HG02981 (cell line): Measurements from ENCODE around the gene EFEMP2.
"Not testable (repeated sequence)": the region's sequence is repeated elsewhere in the genome, so short reads cannot be mapped to it uniquely, and the experiment has no call there.

ENCODE experiments used
- ATAC-seq: cut with Tn5 transposase; IDR thresholded peaks from one replicate; pipeline ENCODE4 v1.9.1; 2021; ENCODE audit warnings: mild to moderate bottlenecking, moderate library complexity; ENCODE audit not compliant: unreplicated experiment

The EFEMP2 gene

DNA sequence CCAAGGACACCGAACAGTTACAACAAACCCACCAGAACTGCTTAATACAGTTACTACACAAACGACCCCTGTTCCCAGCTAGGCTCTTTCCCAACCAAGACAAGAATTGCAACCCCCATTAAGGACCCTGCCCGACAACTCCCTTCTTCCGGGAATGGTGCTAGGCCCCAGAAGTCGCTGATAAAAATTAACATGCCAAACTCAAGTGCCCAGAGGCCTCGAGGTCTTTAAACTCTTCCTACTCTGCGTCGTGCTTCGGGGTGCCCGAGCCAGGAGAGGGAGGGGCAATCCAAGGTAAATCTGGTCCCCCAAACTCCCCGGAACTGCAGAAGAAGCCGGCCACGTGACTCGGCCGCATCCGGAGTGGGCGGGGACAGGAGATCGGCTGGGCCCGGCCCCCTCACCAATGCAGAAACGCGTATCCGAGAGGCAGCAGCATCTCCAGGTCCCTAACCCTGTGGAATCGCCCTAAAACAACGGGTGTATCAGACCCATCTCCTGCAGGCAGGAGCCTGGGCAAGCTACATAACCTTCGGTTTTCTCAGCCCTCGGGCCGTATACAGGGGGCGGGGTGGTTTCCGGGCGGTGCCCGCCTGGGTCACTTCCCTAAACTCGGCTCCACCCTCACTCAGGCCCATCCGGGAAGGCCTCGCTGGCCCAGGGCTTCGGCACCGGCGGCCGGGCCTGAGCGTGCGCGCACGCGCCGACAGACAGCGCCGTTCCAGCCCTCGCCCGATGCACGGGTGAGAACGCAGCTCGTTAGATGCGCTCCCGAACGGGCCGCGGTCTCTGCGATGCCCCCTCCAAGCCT is 15.7 kb downstream of the EFEMP2 start:
- peak; percentile 24 for ATAC-seq

GRCh38 chr11:65855927-65856363 is 16.7 kb downstream of the EFEMP2 start:
- ATAC-seq = no peak

GRCh38 chr11:65854852-65855837 is 17.5 kb downstream of the EFEMP2 start:
- ATAC-seq = no peak

GRCh38 chr11:65854161-65854592 is 18.4 kb downstream of the EFEMP2 start:
- no peak for ATAC-seq

DNA sequence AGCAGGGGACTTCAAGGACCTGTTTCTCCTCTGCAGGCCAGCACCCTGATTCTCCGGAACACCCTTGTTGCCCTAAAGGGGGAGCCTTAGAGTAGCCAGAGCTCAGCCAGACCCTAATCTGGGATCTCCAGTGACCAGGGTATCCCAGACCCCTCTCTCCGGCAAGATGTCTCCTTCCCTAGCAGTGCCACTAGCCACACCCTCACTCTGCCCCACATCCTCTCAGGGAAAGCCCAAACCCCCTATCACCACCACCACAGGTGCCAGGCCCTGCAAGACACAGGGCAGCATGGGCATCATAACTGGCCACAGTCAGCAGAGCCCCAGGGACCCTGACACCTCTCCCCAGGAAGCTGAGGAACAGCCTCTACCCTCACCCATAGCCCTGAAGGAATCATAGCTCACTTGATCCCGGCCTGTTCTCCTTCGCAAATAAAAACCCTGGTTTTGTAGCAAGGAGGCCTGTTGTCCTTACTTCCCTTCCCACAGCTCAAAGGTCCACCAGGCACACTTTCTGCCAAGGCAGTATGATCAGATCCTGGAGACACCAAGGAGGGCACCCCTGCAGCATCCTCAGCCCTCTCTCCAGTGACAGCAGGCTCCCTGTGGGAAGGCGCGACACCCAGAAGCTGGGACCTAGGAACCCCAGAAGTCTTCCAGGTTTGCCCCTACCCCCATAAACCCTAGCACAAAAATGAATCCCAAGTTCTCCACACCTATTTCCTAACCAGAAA is 19.2 kb downstream of the EFEMP2 start:
- ATAC-seq = no peak

- no peak for ATAC-seq
Observed at GRCh38 chr11:65852508-65853245, 19.9 kb downstream of the EFEMP2 start.

DNA sequence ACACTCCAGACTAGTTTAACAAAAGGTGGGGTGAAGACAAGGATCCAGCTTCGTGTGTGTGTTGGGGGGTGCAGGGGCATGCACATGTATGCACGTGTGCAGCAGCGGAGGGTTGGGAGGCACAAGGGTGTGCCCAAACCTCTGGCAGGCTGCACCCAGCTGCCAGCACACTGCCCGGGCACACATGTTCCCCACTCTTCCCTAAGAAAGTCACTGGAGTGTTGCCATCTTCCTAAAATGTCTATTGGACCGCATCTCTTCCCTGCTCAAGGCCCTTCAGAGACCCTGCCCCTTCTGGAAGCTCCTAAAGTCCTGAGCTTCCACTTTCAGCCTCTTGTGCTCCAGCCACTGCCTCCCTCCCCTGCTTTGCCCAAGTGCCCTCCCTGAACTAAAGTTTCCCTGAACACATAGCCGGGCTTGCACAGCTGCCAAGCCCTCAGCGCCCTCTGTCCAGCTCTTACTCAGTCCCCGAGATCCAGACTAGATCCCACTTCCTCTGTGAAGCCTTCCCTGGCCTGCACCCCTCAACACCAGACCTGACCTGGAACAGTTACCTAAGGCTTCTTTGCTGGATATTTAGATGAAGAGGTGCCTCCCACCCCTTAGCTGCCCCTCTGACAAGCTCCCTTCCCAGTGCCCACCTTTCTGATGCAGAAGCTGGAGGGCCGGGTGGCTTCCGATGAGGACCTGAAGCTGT is 20.6 kb downstream of the EFEMP2 start:
- ATAC-seq = no peak

DNA sequence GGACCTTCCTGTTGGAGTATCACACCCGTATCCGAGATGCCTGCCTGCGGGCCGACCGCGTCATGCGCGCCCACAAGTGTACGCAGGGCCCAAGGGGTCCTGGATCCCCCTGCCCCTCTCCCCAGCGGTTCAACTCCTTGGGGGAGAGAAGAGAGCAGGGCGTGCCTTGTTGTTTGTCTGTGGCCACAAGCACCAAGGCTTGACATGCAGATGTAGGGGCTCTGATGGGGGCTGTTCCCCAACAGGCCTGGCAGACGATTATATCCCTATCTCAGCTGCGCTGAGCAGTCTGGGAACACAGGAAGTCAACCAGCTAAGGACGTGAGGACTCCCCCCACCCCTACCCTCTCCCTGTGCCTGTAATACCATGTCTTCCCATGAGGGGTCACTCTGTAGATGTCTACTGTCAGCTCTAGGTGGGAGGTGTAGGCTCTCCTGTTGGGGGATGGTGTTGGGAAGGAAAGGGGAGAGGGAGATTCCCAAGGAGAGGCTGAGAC is 21.5 kb downstream of the EFEMP2 start:
- no peak for ATAC-seq

DNA sequence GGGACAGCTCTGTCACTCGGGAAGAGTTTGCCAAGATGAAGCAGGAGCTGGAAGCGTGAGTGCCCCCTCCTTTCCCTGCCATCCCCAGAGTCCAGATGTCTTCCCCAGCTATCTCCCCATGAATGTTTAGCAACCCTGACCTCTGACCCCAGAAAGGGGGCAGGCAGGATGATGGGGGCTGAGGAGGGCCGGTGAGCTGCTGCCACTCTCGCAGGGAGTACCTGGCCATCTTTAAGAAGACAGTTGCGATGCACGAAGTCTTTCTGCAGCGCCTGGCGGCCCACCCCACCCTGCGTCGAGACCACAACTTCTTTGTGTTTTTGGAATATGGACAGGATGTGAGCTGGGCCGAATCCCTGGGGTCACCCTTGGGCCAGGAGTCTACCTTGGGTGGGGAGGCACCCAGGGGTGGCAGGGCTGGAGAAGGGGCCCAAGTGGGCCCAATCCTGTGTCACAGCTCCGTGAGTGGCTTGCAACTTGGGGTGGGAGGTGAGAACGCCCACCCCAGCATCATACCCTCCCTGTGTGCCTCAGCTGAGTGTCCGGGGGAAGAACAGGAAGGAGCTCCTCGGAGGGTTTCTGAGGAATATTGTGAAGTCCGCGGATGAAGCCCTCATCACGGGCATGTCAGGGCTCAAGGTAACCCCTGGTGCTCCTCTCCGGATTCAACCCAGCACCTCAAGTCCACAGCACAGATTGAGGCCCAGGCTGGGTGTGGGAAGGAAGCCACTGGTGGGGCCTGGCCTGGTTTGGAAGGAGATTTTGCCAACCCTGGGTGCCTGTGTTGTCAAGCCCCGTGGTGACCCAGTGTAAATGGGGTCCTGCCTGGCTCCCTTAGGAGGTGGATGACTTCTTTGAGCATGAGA is 22.1 kb downstream of the EFEMP2 start:
- ATAC-seq = no peak

- no peak for ATAC-seq
Observed at GRCh38 chr11:65849771-65850216, 22.8 kb downstream of the EFEMP2 start.

DNA sequence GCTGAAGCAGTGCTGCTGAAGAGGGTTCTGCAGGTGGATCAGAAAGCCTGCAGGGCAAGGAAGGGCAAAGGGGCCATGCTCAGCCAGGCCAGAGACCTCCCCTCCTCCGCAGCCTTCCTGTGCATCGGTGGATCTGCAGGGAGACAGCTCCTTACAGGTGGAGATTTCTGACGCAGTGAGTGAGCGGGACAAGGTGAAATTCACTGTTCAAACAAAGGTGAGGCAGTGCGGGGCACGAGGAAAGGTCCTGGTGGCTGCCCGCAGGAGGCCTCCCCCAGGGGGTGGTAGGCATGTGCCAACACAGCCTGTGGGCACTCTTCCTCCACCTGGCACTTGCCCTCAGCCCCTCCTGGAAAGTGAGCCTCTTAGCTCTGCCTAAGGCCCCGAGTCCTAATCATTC is 23.2 kb downstream of the EFEMP2 start:
- ATAC-seq = no peak

GRCh38 chr11:65848693-65849092 is 23.9 kb downstream of the EFEMP2 start:
- ATAC-seq = not testable (repeated sequence)

DNA sequence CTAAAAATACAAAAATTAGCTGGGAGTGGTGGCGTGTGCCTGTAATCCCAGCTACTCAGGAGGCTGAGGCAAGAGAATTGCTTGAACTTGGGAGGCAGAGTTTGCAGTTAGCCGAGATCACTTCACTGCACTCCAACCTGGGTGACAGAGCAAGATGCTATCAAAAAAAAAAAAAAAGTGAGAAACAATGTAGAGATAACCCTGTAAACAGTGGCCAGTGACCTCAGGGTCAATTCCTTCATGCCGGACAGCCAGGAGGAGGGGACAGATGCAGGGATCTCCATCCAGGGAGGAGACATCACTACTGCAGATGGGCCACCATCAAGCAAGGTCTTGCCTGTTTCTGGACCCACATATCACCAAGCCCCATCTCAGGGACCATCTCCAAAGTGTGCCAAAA is 24.9 kb downstream of the EFEMP2 start:
- no peak for ATAC-seq

GRCh38 chr11:65844231-65844872 is 28.2 kb downstream of the EFEMP2 start:
- ATAC-seq = no peak

DNA sequence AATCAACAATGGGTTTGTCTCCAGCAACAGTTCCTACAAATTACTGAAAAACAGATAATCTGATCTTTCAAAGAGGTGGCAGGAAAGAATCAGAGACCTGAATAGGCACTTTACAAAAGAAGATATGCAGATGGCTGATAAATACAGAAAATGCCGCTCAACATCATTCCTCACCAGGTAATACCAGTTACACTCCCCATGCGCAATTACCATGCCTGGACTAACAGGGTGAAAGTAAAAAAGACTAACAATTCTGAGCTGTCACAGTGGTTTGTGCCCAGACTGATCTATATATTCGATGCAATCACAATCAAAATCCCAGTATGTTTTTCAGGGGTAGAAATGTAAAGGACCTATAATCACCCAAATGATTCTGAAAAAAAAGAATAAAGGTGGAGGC is 28.8 kb downstream of the EFEMP2 start:
- ATAC-seq = no peak

DNA sequence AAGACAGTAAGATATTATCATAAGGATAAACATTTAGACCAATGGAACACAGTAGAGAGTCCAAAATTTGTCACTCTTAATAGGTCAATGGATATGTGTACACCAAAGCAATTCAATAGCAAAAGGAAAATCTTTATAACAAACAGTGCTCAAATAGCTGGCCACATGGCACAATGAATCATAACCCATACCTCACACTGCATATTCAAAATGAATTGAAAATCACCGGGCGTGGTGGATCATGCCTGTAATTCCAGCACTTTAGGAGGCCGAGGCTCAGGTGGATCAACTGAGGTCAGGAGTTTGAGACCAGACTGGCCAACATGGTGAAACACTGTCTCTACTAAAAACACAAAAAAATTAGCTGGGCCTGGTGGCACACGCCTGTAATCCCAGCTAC is 30.5 kb downstream of the EFEMP2 start:
- ATAC-seq = no peak

DNA sequence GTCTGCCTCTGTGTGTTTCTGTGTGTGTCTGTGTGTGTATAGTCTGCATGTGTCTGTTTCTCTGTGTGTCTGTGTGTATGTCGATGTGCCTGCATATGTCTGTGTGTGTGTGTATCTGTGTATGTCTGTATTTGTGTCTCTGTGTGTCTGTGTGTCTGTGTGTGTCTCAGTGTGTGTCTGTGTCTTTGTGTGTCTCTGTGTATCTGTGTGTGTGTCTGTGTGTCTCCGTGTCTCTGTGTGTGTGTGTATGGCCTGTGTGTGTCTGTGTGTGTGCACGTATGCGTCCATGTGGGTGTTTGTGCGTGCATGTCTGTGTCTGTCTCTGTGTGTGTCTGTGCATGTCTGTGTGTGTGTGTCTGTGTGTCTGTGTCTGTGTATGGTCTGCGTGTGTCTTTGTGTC is 38.4 kb downstream of the EFEMP2 start:
- no peak for ATAC-seq
